PC-3 (cell line): Measurements from ENCODE around the gene SPRED2.
A peak's percentile ranks its signal among the peaks of the same experiment; 100 is the strongest.

ENCODE experiments used
- EZH2 ChIP-seq: fragments of 300-600 bp; sonication (generic); IDR thresholded peaks from one replicate; pipeline ENCODE4 v1.6.1; 2017; ENCODE audit warnings: antibody characterized with exemption, mild to moderate bottlenecking, low read length; ENCODE audit not compliant: unreplicated experiment
- EZH2phosphoT487 ChIP-seq: fragments of 300-600 bp; sonication (generic); IDR thresholded peaks from 2 replicates; pipeline ENCODE4 v1.6.1; 2018; ENCODE audit warnings: mild to moderate bottlenecking, antibody characterized with exemption, low read length, borderline replicate concordance
- TF ChIP-seq, protein P1 (sequence below): fragments of 300-600 bp; sonication (generic); conservative IDR thresholded peaks from 2 replicates; pipeline ENCODE4 v1.5.1; 2017; ENCODE audit warnings: antibody characterized with exemption, low read depth, mild to moderate bottlenecking, low read length

- TF ChIP-seq, protein P1, sequence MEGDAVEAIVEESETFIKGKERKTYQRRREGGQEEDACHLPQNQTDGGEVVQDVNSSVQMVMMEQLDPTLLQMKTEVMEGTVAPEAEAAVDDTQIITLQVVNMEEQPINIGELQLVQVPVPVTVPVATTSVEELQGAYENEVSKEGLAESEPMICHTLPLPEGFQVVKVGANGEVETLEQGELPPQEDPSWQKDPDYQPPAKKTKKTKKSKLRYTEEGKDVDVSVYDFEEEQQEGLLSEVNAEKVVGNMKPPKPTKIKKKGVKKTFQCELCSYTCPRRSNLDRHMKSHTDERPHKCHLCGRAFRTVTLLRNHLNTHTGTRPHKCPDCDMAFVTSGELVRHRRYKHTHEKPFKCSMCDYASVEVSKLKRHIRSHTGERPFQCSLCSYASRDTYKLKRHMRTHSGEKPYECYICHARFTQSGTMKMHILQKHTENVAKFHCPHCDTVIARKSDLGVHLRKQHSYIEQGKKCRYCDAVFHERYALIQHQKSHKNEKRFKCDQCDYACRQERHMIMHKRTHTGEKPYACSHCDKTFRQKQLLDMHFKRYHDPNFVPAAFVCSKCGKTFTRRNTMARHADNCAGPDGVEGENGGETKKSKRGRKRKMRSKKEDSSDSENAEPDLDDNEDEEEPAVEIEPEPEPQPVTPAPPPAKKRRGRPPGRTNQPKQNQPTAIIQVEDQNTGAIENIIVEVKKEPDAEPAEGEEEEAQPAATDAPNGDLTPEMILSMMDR: peak; percentile 74
- no peak for TF ChIP-seq EZH2
- no peak for TF ChIP-seq EZH2phosphoT487
These were observed 112.2 kb downstream of the SPRED2 start for GRCh38 chr2:65320042-65320725.
